Esophagus (tissue), 2 donors: ENCODE measurements around the gene CSRP1. TPM values are rescaled to one million over a fixed set of nuclear protein-coding genes. Genes with fewer than 3 reads are reported as not detected.
"Not testable (repeated sequence)": the region's sequence is repeated elsewhere in the genome, so short reads cannot be mapped to it uniquely, and the experiment has no call there.

Source experiments
- H3K27ac ChIP-seq, 2 donors: one replicate each; pipeline ENCODE4 v1.5.1; 2013; ENCODE audit warnings: low read depth in 2 of 2, mild to moderate bottlenecking in 2 of 2, inconsistent platforms in 1 of 2, low read length in 1 of 2, moderate library complexity in 1 of 2
- H3K27me3 ChIP-seq, 2 donors: one replicate each; pipeline ENCODE4 v1.6.1; 2013; ENCODE audit warnings: low read length in 2 of 2, control low read depth in 1 of 2, mild to moderate bottlenecking in 1 of 2; ENCODE audit not compliant: insufficient read depth in 2 of 2, control insufficient read depth in 1 of 2
- H3K36me3 ChIP-seq, 2 donors: one replicate each; pipeline ENCODE4 v1.6.1; 2013; ENCODE audit warnings: low read length in 1 of 2; ENCODE audit not compliant: control insufficient read depth in 2 of 2, insufficient read depth in 2 of 2
- H3K4me1 ChIP-seq, 2 donors: one replicate each; pipeline ENCODE4 v1.6.1; 2013; ENCODE audit warnings: low read length in 1 of 2; ENCODE audit not compliant: control insufficient read depth in 2 of 2, insufficient read depth in 2 of 2
- H3K4me3 ChIP-seq, 2 donors: one replicate each; pipeline ENCODE4 v1.5.1; 2013; ENCODE audit warnings: low read length in 2 of 2, mild to moderate bottlenecking in 2 of 2, low read depth in 1 of 2, moderate library complexity in 1 of 2
- H3K9me3 ChIP-seq, 2 donors: one replicate each; pipeline ENCODE4 v1.6.1; 2013; ENCODE audit warnings: mild to moderate bottlenecking in 2 of 2, low read depth in 1 of 2, low read length in 1 of 2, moderate library complexity in 1 of 2; ENCODE audit not compliant: control insufficient read depth in 2 of 2, insufficient read depth in 1 of 2
- WGBS, 2 donors: extraction: QIAGEN DNeasy Blood & Tissue Kit; methylation state at CpG; one replicate each; pipeline ENCODE4 v1.1.7; 2013; 5-methylcytosine and 5-hydroxymethylcytosine counted together
- polyA plus RNA-seq, 2 donors: library from polyadenylated mRNA; stranded (reverse); fragments of 200-250 nt; gene quantifications; one replicate each; pipeline ENCODE4 v1.2.3, GENCODE V29; 2013
- donor health status: healthy with polysubstance abuse.
- donor health status: Bipolar disorder and iron deficiency.

CSRP1 gene
- polyA plus RNA-seq, 2 donors: 174 to 333 TPM

GRCh38 chr1:201528631-201529252, 21.8 kb upstream of the CSRP1 start:
- WGBS, 2 donors: 84 to 89% methylated on average over 3 of the region's 3 CpGs
- H3K4me1 ChIP-seq: peaks cover 5% of the 10 kb centered on the region in 2 donors
- H3K27ac ChIP-seq: no peak overlapping the region
- no peaks in the 10 kb centered on the region for H3K9me3 ChIP-seq
- H3K27me3 ChIP-seq: no peaks in the 10 kb centered on the region
- H3K36me3 ChIP-seq: no peaks in the 10 kb centered on the region
- H3K4me3 ChIP-seq: no peak overlapping the region

GRCh38 chr1:201527879-201528278, 21.0 kb upstream of the CSRP1 start:
- no peak overlapping the region for H3K27ac ChIP-seq
- H3K9me3 ChIP-seq: no peaks in the 10 kb centered on the region
- H3K4me3 ChIP-seq: no peak overlapping the region
- H3K27me3 ChIP-seq: no peaks in the 10 kb centered on the region
- WGBS, 2 donors: 89 to 95% methylated on average over 5 of the region's 5 CpGs
- peaks cover 5% of the 10 kb centered on the region in 2 donors for H3K4me1 ChIP-seq
- no peaks in the 10 kb centered on the region for H3K36me3 ChIP-seq

GRCh38 chr1:201525193-201525778, 18.4 kb upstream of the CSRP1 start:
- Histone ChIP-seq H3K27me3 (no peaks in the 10 kb centered on the region), H3K9me3 (no peaks in the 10 kb centered on the region), H3K4me1 (no peaks in the 10 kb centered on the region), H3K27ac (no peak overlapping the region), H3K36me3 (no peaks in the 10 kb centered on the region), H3K4me3 (no peak overlapping the region)
- 97 to 100% methylated on average over 1 of the region's 1 CpG for WGBS, 2 donors

GRCh38 chr1:201520046-201520575, 13.2 kb upstream of the CSRP1 start:
- H3K9me3 ChIP-seq, H3K27ac ChIP-seq, H3K4me3 ChIP-seq, H3K27me3 ChIP-seq, H3K36me3 ChIP-seq, H3K4me1 ChIP-seq: not testable (repeated sequence)
- 81 to 87% methylated on average over 14 of the region's 14 CpGs for WGBS, 2 donors

GRCh38 chr1:201518071-201518470, 11.1 kb upstream of the CSRP1 start:
- Histone ChIP-seq H3K36me3 (no peaks in the 10 kb centered on the region), H3K27me3 (no peaks in the 10 kb centered on the region), H3K27ac (peak overlapping the region in 1 of 2 donors; percentile 47), H3K4me1 (peaks cover 0 to 3% of the 10 kb centered on the region in 2 donors), H3K9me3 (no peaks in the 10 kb centered on the region), H3K4me3 (no peak overlapping the region)
- 83 to 86% methylated on average over 5 of the region's 5 CpGs for WGBS, 2 donors

- WGBS, 2 donors: 53 to 57% methylated on average over 7 of the region's 7 CpGs
- no peaks in the 10 kb centered on the region for H3K9me3 ChIP-seq
- H3K27me3 ChIP-seq: no peaks in the 10 kb centered on the region
- peaks cover 0 to 3% of the 10 kb centered on the region in 2 donors for H3K4me1 ChIP-seq
- H3K36me3 ChIP-seq: no peaks in the 10 kb centered on the region
- H3K4me3 ChIP-seq: no peak overlapping the region
- H3K27ac ChIP-seq: peak overlapping the region; percentile 26 to 47
Measured at GRCh38 chr1:201517631-201518030, 10.7 kb upstream of the CSRP1 start.

- Histone ChIP-seq H3K4me3 (no peak overlapping the region), H3K4me1 (peaks cover 0 to 3% of the 10 kb centered on the region in 2 donors), H3K36me3 (no peaks in the 10 kb centered on the region), H3K9me3 (no peaks in the 10 kb centered on the region), H3K27me3 (no peaks in the 10 kb centered on the region), H3K27ac (no peak overlapping the region)
- 75 to 100% methylated on average over 2 of the region's 2 CpGs for WGBS, 2 donors
Measured at GRCh38 chr1:201516511-201517127, 9.7 kb upstream of the CSRP1 start.

- H3K36me3 ChIP-seq: no peaks in the 10 kb centered on the region
- H3K4me3 ChIP-seq: no peak overlapping the region
- WGBS, 2 donors: 91 to 95% methylated on average over 1 of the region's 1 CpG
Measured at GRCh38 chr1:201515895-201516294, 9.0 kb upstream of the CSRP1 start.

GRCh38 chr1:201515062-201515750, 8.3 kb upstream of the CSRP1 start:
- H3K36me3 ChIP-seq: no peaks in the 10 kb centered on the region
- 79 to 87% methylated on average over 9 of the region's 9 CpGs for WGBS, 2 donors
- H3K4me3 ChIP-seq: no peak overlapping the region
- H3K27ac ChIP-seq: no peak overlapping the region
- no peaks in the 10 kb centered on the region for H3K9me3 ChIP-seq
- peaks cover 0 to 3% of the 10 kb centered on the region in 2 donors for H3K4me1 ChIP-seq
- no peaks in the 10 kb centered on the region for H3K27me3 ChIP-seq

More at GRCh38 chr1:201515895-201516294, 9.0 kb upstream of the CSRP1 start:
- Histone ChIP-seq H3K27ac (no peak overlapping the region), H3K27me3 (no peaks in the 10 kb centered on the region), H3K4me1 (peaks cover 0 to 3% of the 10 kb centered on the region in 2 donors), H3K9me3 (no peaks in the 10 kb centered on the region)
